VCaP (cell line): ENCODE results near the gene ARHGAP9.
A peak's percentile ranks its signal among the peaks of the same experiment; 100 is the strongest.

Experiments used
- H3K27ac ChIP-seq: fragments of 450-650 bp; 2 replicates; pipeline ENCODE4 v1.5.1; 2017
- CTCF ChIP-seq: fragments of 450-650 bp; conservative IDR thresholded peaks from 2 replicates; pipeline ENCODE4 v1.5.1; 2017; ENCODE audit warnings: mild to moderate bottlenecking, moderate library complexity

ARHGAP9 gene

GRCh38 chr12:57519796-57520052, 40.1 kb upstream of the ARHGAP9 start:
- H3K27ac ChIP-seq, result peak overlapping the region; percentile 99
- 0 out of 2 replicates have a peak, but pooled peaks have one; percentile 6 for TF ChIP-seq CTCF

GRCh38 chr12:57518920-57519795, 39.5 kb upstream of the ARHGAP9 start:
- no peak for TF ChIP-seq CTCF
- H3K27ac ChIP-seq, result peak overlapping the region; percentile 99

GRCh38 chr12:57518176-57518919, 38.7 kb upstream of the ARHGAP9 start:
- peak overlapping the region; percentile 99 for H3K27ac ChIP-seq
- TF ChIP-seq CTCF, result no peak

GRCh38 chr12:57517718-57518117, 38.1 kb upstream of the ARHGAP9 start:
- H3K27ac ChIP-seq, result peak overlapping the region; percentile 99

GRCh38 chr12:57517187-57517586, 37.5 kb upstream of the ARHGAP9 start:
- H3K27ac ChIP-seq, result peak overlapping the region; percentile 99
- no peak for TF ChIP-seq CTCF

- TF ChIP-seq CTCF, result no peak
- peak overlapping the region; percentile 99 for H3K27ac ChIP-seq
Observed at GRCh38 chr12:57516617-57517153, 37.0 kb upstream of the ARHGAP9 start.

- H3K27ac ChIP-seq, result peak overlapping the region; percentile 99
- no peak for TF ChIP-seq CTCF
Observed at GRCh38 chr12:57515934-57516541, 36.4 kb upstream of the ARHGAP9 start.
